ENCODE measurements around the gene ZNF683. TPM values are rescaled to one million over a fixed set of nuclear protein-coding genes. Genes with fewer than 3 reads are reported as not detected.
"Not testable (repeated sequence)": the region's sequence is repeated elsewhere in the genome, so short reads cannot be mapped to it uniquely, and the experiment has no call there.

Gene ZNF683
- total RNA-seq, 2 donors from 2014 or later, result not detected

GRCh38 chr1:26388791-26389445 lies 16.4 kb upstream of the ZNF683 start:
- no peaks in the 10 kb centered on the region for H3K27me3 ChIP-seq (ENCODE audit: control insufficient read depth, insufficient read depth, low read length, poor library complexity, severe bottlenecking)

DNA sequence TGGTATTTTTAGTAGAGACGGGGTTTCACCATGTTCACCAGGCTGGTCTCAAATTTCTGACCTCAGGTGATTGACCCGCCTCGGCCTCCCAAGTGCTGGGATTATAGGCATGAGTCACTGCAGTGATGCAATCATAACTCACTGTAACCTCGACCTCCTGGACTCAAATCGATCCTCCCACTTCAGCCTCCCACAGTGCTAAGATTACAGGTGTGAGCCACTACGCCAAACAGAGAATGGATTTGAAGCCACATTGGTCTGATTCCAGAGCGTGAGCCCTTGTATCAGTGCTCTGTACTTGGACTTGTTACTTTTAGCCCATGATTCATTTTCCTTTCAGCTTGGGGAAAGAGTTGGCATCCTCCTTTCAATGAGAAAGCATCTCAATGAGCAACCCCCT lies 14.9 kb upstream of the ZNF683 start:
- H3K4me1 ChIP-seq (ENCODE audit: control insufficient read depth, insufficient read depth, low read length), result no peaks in the 10 kb centered on the region
- no peaks in the 10 kb centered on the region for H3K36me3 Mint-ChIP-seq (ENCODE audit: low read depth)
- H3K27ac Mint-ChIP-seq, result no peak overlapping the region
- H3K27me3 Mint-ChIP-seq (ENCODE audit: insufficient read depth), result no peaks in the 10 kb centered on the region
- no peak overlapping the region for H3K4me3 Mint-ChIP-seq
- no peak for DNase-seq
- H3K27me3 ChIP-seq (ENCODE audit: control insufficient read depth, insufficient read depth, low read length, poor library complexity, severe bottlenecking), result no peaks in the 10 kb centered on the region
- no peak overlapping the region for H3K4me3 ChIP-seq (ENCODE audit: low read length)
- no peaks in the 10 kb centered on the region for H3K9me3 Mint-ChIP-seq
- H3K4me1 Mint-ChIP-seq, result peaks cover 10% of the 10 kb centered on the region
- 87 to 88% methylated on average over 7 of the region's 7 CpGs for WGBS, 2 experiments (ENCODE audit: insufficient coverage in 1 of 2, insufficient read length in 1 of 2)
- TF ChIP-seq, protein P1, sequence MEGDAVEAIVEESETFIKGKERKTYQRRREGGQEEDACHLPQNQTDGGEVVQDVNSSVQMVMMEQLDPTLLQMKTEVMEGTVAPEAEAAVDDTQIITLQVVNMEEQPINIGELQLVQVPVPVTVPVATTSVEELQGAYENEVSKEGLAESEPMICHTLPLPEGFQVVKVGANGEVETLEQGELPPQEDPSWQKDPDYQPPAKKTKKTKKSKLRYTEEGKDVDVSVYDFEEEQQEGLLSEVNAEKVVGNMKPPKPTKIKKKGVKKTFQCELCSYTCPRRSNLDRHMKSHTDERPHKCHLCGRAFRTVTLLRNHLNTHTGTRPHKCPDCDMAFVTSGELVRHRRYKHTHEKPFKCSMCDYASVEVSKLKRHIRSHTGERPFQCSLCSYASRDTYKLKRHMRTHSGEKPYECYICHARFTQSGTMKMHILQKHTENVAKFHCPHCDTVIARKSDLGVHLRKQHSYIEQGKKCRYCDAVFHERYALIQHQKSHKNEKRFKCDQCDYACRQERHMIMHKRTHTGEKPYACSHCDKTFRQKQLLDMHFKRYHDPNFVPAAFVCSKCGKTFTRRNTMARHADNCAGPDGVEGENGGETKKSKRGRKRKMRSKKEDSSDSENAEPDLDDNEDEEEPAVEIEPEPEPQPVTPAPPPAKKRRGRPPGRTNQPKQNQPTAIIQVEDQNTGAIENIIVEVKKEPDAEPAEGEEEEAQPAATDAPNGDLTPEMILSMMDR (conservative IDR thresholded peaks at IDR 0.05), result no peak
- H3K36me3 ChIP-seq (ENCODE audit: control insufficient read depth, insufficient read depth, low read length), result no peaks in the 10 kb centered on the region
- no peak overlapping the region for H3K9ac ChIP-seq (ENCODE audit: extremely low read depth, low read length, poor library complexity, severe bottlenecking)
- no peak overlapping the region for H3K27ac ChIP-seq (ENCODE audit: low read depth, low read length)
- H3K9me3 ChIP-seq (ENCODE audit: control insufficient read depth, low read length), result no peaks in the 10 kb centered on the region

More at GRCh38 chr1:26388791-26389445, 16.4 kb upstream of the ZNF683 start:
- TF ChIP-seq, protein P1 (conservative IDR thresholded peaks at IDR 0.05), result no peak
- no peaks in the 10 kb centered on the region for H3K9me3 Mint-ChIP-seq
- Histone ChIP-seq H3K9me3 (ENCODE audit: control insufficient read depth, low read length) (no peaks in the 10 kb centered on the region), H3K36me3 (ENCODE audit: control insufficient read depth, insufficient read depth, low read length) (no peaks in the 10 kb centered on the region), H3K4me3 (ENCODE audit: low read length) (no peak overlapping the region), H3K27ac (ENCODE audit: low read depth, low read length) (no peak overlapping the region), H3K4me1 (ENCODE audit: control insufficient read depth, insufficient read depth, low read length) (no peaks in the 10 kb centered on the region), H3K9ac (ENCODE audit: extremely low read depth, low read length, poor library complexity, severe bottlenecking) (no peak overlapping the region)
- no peak overlapping the region for H3K27ac Mint-ChIP-seq
- no peaks in the 10 kb centered on the region for H3K36me3 Mint-ChIP-seq (ENCODE audit: low read depth)
- no peak overlapping the region for H3K4me3 Mint-ChIP-seq
- no peak for DNase-seq
- 92 to 100% methylated on average over 6 to 7 of the region's 7 CpGs for WGBS, 2 experiments (ENCODE audit: insufficient coverage in 1 of 2, insufficient read length in 1 of 2)
- H3K27me3 Mint-ChIP-seq (ENCODE audit: insufficient read depth), result no peaks in the 10 kb centered on the region
- peaks cover 17% of the 10 kb centered on the region for H3K4me1 Mint-ChIP-seq

- not testable (repeated sequence) for H3K9me3 Mint-ChIP-seq; H3K27ac Mint-ChIP-seq; H3K4me1 Mint-ChIP-seq; H3K4me1 ChIP-seq (ENCODE audit: control insufficient read depth, insufficient read depth, low read length); H3K27me3 ChIP-seq (ENCODE audit: control insufficient read depth, insufficient read depth, low read length, poor library complexity, severe bottlenecking); H3K4me3 Mint-ChIP-seq; H3K36me3 Mint-ChIP-seq (ENCODE audit: low read depth); DNase-seq; H3K9me3 ChIP-seq (ENCODE audit: control insufficient read depth, low read length); H3K27me3 Mint-ChIP-seq (ENCODE audit: insufficient read depth); H3K27ac ChIP-seq (ENCODE audit: low read depth, low read length); H3K36me3 ChIP-seq (ENCODE audit: control insufficient read depth, insufficient read depth, low read length); H3K4me3 ChIP-seq (ENCODE audit: low read length); H3K9ac ChIP-seq (ENCODE audit: extremely low read depth, low read length, poor library complexity, severe bottlenecking)
- 90 to 98% methylated on average over 2 to 3 of the region's 3 CpGs for WGBS, 2 experiments (ENCODE audit: insufficient coverage in 1 of 2, insufficient read length in 1 of 2)
Measured at GRCh38 chr1:26385063-26385462, 12.5 kb upstream of the ZNF683 start.

DNA sequence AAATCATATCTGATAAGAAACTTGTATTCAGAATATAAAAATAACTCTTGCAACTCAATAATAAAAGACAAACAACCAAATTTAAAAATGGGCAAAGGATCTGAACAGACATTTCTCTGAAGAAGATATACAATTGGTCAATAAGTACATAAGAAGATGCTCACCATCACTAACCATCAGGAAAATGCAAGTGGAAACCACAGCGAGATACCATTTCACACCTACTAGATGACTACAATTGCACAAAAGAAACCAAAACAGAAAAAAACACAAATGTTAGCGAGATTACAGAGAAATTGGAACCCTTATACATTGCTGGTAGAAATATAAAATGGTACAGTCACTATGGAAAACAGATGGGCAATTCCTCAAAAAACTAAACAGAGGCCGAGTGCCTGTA lies 11.5 kb upstream of the ZNF683 start:
- Mint-ChIP-seq H3K4me1 (peaks cover 4% of the 10 kb centered on the region), H3K4me3 (no peak overlapping the region), H3K27ac (no peak overlapping the region), H3K9me3 (no peaks in the 10 kb centered on the region), H3K36me3 (ENCODE audit: low read depth) (no peaks in the 10 kb centered on the region), H3K27me3 (ENCODE audit: insufficient read depth) (no peaks in the 10 kb centered on the region)
- WGBS, 2 experiments (ENCODE audit: insufficient coverage in 1 of 2, insufficient read length in 1 of 2), result 78 to 93% methylated on average over 1 to 3 of the region's 3 CpGs
- Histone ChIP-seq H3K9me3 (ENCODE audit: control insufficient read depth, low read length) (no peaks in the 10 kb centered on the region), H3K9ac (ENCODE audit: extremely low read depth, low read length, poor library complexity, severe bottlenecking) (no peak overlapping the region), H3K4me3 (ENCODE audit: low read length) (no peak overlapping the region), H3K4me1 (ENCODE audit: control insufficient read depth, insufficient read depth, low read length) (no peaks in the 10 kb centered on the region), H3K36me3 (ENCODE audit: control insufficient read depth, insufficient read depth, low read length) (no peaks in the 10 kb centered on the region), H3K27ac (ENCODE audit: low read depth, low read length) (no peak overlapping the region), H3K27me3 (ENCODE audit: control insufficient read depth, insufficient read depth, low read length, poor library complexity, severe bottlenecking) (no peaks in the 10 kb centered on the region)
- no peak for DNase-seq
- TF ChIP-seq, protein P1 (conservative IDR thresholded peaks at IDR 0.05), result no peak

All from endodermal cell (in vitro differentiated cells).